DMS53 treated with DMSO at 0.1 percent for 48 hours (cell line): ENCODE data around the gene PLA2G6.
A peak's percentile ranks its signal among the peaks of the same experiment; 100 is the strongest.
"Not testable (repeated sequence)": the region's sequence is repeated elsewhere in the genome, so short reads cannot be mapped to it uniquely, and the experiment has no call there.

Experiments
- DNase-seq: peaks from one replicate; lab custom pipeline; 2025; ENCODE audit not compliant: unreplicated experiment; lab: John Stamatoyannopoulos, UW

Gene PLA2G6

GRCh38 chr22:38169116-38169515 lies 12.5 kb downstream of the PLA2G6 start:
- DNase-seq: no peak

- no peak for DNase-seq
These were observed 13.6 kb downstream of the PLA2G6 start for GRCh38 chr22:38167988-38168407.

GRCh38 chr22:38165922-38166593 lies 15.6 kb downstream of the PLA2G6 start:
- DNase-seq: no peak

- DNase-seq: no peak
These were observed 17.1 kb downstream of the PLA2G6 start for GRCh38 chr22:38164551-38164918.

GRCh38 chr22:38163844-38164550 lies 17.6 kb downstream of the PLA2G6 start:
- peak; percentile 24 for DNase-seq

GRCh38 chr22:38162881-38163843 lies 18.5 kb downstream of the PLA2G6 start:
- DNase-seq: no peak

- no peak for DNase-seq
These were observed 25.9 kb downstream of the PLA2G6 start for GRCh38 chr22:38155703-38156102.

GRCh38 chr22:38154563-38154915 lies 27.1 kb downstream of the PLA2G6 start:
- not testable (repeated sequence) for DNase-seq

GRCh38 chr22:38153821-38154562 lies 27.6 kb downstream of the PLA2G6 start:
- peak; percentile 32 for DNase-seq

- DNase-seq: no peak
These were observed 30.5 kb downstream of the PLA2G6 start for GRCh38 chr22:38151126-38151500.

GRCh38 chr22:38148245-38148644 lies 33.4 kb downstream of the PLA2G6 start:
- no peak for DNase-seq

GRCh38 chr22:38146166-38146565 lies 35.5 kb downstream of the PLA2G6 start:
- not testable (repeated sequence) for DNase-seq

- no peak for DNase-seq
These were observed 37.6 kb downstream of the PLA2G6 start for GRCh38 chr22:38144025-38144405.

GRCh38 chr22:38142606-38143005 lies 39.0 kb downstream of the PLA2G6 start:
- DNase-seq: no peak

- no peak for DNase-seq
These were observed 40.2 kb downstream of the PLA2G6 start for GRCh38 chr22:38141217-38141973.

- DNase-seq: no peak
These were observed 41.7 kb downstream of the PLA2G6 start for GRCh38 chr22:38139901-38140300.

GRCh38 chr22:38138961-38139360 lies 42.7 kb downstream of the PLA2G6 start:
- DNase-seq: no peak

- no peak for DNase-seq
These were observed 43.5 kb downstream of the PLA2G6 start for GRCh38 chr22:38137876-38138687.

GRCh38 chr22:38136607-38137006 lies 45.0 kb downstream of the PLA2G6 start:
- DNase-seq: no peak
